ENCODE results near the gene ZNFX1.
"Not testable (repeated sequence)": the region's sequence is repeated elsewhere in the genome, so short reads cannot be mapped to it uniquely, and the experiment has no call there.

The ZNFX1 gene

GRCh38 chr20:49210101-49210756, 67.6 kb downstream of the ZNFX1 start:
- DNase-seq: no peak

- DNase-seq: no peak
Measured at GRCh38 chr20:49207076-49207475, 70.8 kb downstream of the ZNFX1 start.

- no peak for DNase-seq
Measured at GRCh38 chr20:49203746-49204145, 74.1 kb downstream of the ZNFX1 start.

- no peak for DNase-seq
Measured at GRCh38 chr20:49203011-49203410, 74.8 kb downstream of the ZNFX1 start.

- DNase-seq: no peak
Measured at GRCh38 chr20:49199729-49200293, 78.0 kb downstream of the ZNFX1 start.

- DNase-seq: not testable (repeated sequence)
Measured at GRCh38 chr20:49192944-49193518, 84.8 kb downstream of the ZNFX1 start.
